H1 (cell line): ENCODE data around the gene SF3B3.

Experiments used
- CBX8 ChIP-seq: fragments of 300-800, 300-1000 bp; sonication (generic); IDR thresholded peaks from 2 replicates; pipeline ENCODE4 v1.7.1; 2016; ENCODE audit warnings: low read depth, low read length, borderline replicate concordance
- CHD2 ChIP-seq: IDR thresholded peaks from 2 replicates; pipeline ENCODE4 v1.6.1; 2012; ENCODE audit warnings: low read length, improper control_type of control experiment
- CTCF ChIP-seq, 3 experiments: IDR thresholded peaks; 1 replicate in 2 of 3; 2 replicates in 1 of 3; pipeline versions ENCODE4 v1.5.1 to v1.6.1; 2011; ENCODE audit warnings: low read length in 3 of 3, mild to moderate bottlenecking in 3 of 3, inconsistent platforms in 2 of 3, low read depth in 1 of 3, moderate library complexity in 1 of 3; ENCODE audit not compliant: insufficient read depth in 1 of 3; ENCODE audit errors: control extremely low read depth in 1 of 3
- EZH2 ChIP-seq: fragments of 200-600 bp; sonication (generic); IDR thresholded peaks from 2 replicates; pipeline ENCODE4 v1.7.1; 2012; ENCODE audit warnings: low read depth, mild to moderate bottlenecking, moderate library complexity, low read length, inconsistent platforms; ENCODE audit not compliant: severe bottlenecking
- POLR2A ChIP-seq, 2 experiments: IDR thresholded peaks; 1 replicate in 1 of 2; 2 replicates in 1 of 2; pipeline ENCODE4 v1.6.1; 2011; ENCODE audit warnings: low read depth in 2 of 2, low read length in 2 of 2, mild to moderate bottlenecking in 2 of 2; ENCODE audit errors: control extremely low read depth in 1 of 2
- RAD21 ChIP-seq, 2 experiments: IDR thresholded peaks in 1 of 2; conservative IDR thresholded peaks in 1 of 2; 2 replicates each; pipeline ENCODE4 v1.6.1; 2011; ENCODE audit warnings: low read depth in 2 of 2, low read length in 2 of 2, improper control_type of control experiment in 1 of 2, inconsistent platforms in 1 of 2, mild to moderate bottlenecking in 1 of 2, moderate library complexity in 1 of 2
- RXRA ChIP-seq: IDR thresholded peaks from 2 replicates; pipeline ENCODE4 v1.6.1; 2011; ENCODE audit warnings: low read depth, mild to moderate bottlenecking, low read length, moderate library complexity; ENCODE audit not compliant: insufficient read depth
- YY1 ChIP-seq: IDR thresholded peaks from 2 replicates; pipeline ENCODE4 v1.6.1; 2011; ENCODE audit warnings: low read depth, mild to moderate bottlenecking, low read length

- no peak for TF ChIP-seq CHD2
- no peak for TF ChIP-seq CTCF (IDR thresholded peaks at IDR 0.05; ENCODE audit: control extremely low read depth in 1 of 3, insufficient read depth in 1 of 3, low read depth in 1 of 3, low read length in 3 of 3)
- no peak for TF ChIP-seq POLR2A (IDR thresholded peaks at IDR 0.05; ENCODE audit: control extremely low read depth in 1 of 2, low read depth in 2 of 2, low read length in 2 of 2)
- no peak for TF ChIP-seq RXRA
- TF ChIP-seq EZH2: no peak
- no peak for TF ChIP-seq RAD21 (IDR thresholded peaks at IDR 0.05 in 1 of 2, conservative IDR thresholded peaks at IDR 0.05 in 1 of 2; ENCODE audit: low read depth in 2 of 2, low read length in 2 of 2)
- TF ChIP-seq CBX8: no peak
- TF ChIP-seq YY1: no peak
Measured at GRCh38 chr16:70605283-70605657, 81.7 kb downstream of the SF3B3 start.
